Karpas-422 (cell line): ENCODE measurements around the gene SLC51A. TPM values are rescaled to one million over a fixed set of nuclear protein-coding genes. Genes with fewer than 3 reads are reported as not detected.

Source experiments
- DNase-seq: peaks from one replicate; pipeline ENCODE4 v3.0.0-alpha.2; 2015
- H2AFZ ChIP-seq: fragments of 200-600 bp; sonication (generic); 2 replicates; pipeline ENCODE4 v1.6.1; 2014; ENCODE audit warnings: antibody characterized with exemption, low read length, mixed read lengths
- H3K27ac ChIP-seq: fragments of 200-600 bp; sonication (generic); 2 replicates; pipeline ENCODE4 v1.5.1; 2014; ENCODE audit warnings: mild to moderate bottlenecking, low read length, moderate library complexity
- H3K27me3 ChIP-seq: fragments of 200-600 bp; sonication (generic); 2 replicates; pipeline ENCODE4 v1.6.1; 2014; ENCODE audit warnings: low read length, mixed read lengths
- H3K36me3 ChIP-seq: fragments of 200-600 bp; sonication (generic); 2 replicates; pipeline ENCODE4 v1.6.1; 2014; ENCODE audit warnings: low read length, mixed read lengths; ENCODE audit not compliant: insufficient read depth
- H3K4me1 ChIP-seq: fragments of 200-600 bp; sonication (generic); 2 replicates; pipeline ENCODE4 v1.6.1; 2014; ENCODE audit warnings: mild to moderate bottlenecking, low read length, mixed read lengths
- H3K4me2 ChIP-seq: fragments of 200-600 bp; sonication (generic); 2 replicates; pipeline ENCODE4 v1.6.1; 2014; ENCODE audit warnings: low read length, low read depth, mild to moderate bottlenecking; ENCODE audit not compliant: poor library complexity, severe bottlenecking
- H3K4me3 ChIP-seq: fragments of 200-600 bp; sonication (generic); 2 replicates; pipeline ENCODE4 v1.5.1; 2014; ENCODE audit warnings: mild to moderate bottlenecking, antibody characterized with exemption, low read length, mixed read lengths
- H3K79me2 ChIP-seq: fragments of 200-600 bp; sonication (generic); 2 replicates; pipeline ENCODE4 v1.6.1; 2014; ENCODE audit warnings: mild to moderate bottlenecking, low read length, mixed read lengths
- H3K9ac ChIP-seq: fragments of 200-600 bp; sonication (generic); 2 replicates; pipeline ENCODE4 v1.6.0; 2014; ENCODE audit warnings: low read length
- H3K9me2 ChIP-seq: fragments of 200-600 bp; sonication (generic), shearing (Covaris generic); replicated peaks from 2 replicates; pipeline ENCODE4 v1.6.0; 2014; ENCODE audit warnings: mild to moderate bottlenecking, low read length, moderate library complexity; ENCODE audit not compliant: insufficient read depth
- H3K9me3 ChIP-seq: fragments of 300-700, 200-600 bp; sonication (generic); 2 replicates; pipeline ENCODE4 v1.6.1; 2014; ENCODE audit warnings: low read length, mixed read lengths
- H4K20me1 ChIP-seq: fragments of 200-600 bp; sonication (generic); 2 replicates; pipeline ENCODE4 v1.6.1; 2014; ENCODE audit warnings: mild to moderate bottlenecking, antibody characterized with exemption, low read length, low read depth; ENCODE audit not compliant: insufficient read depth
- total RNA-seq: library from RNA; depleted of rRNA; stranded (reverse); fragments of >200 nt; shearing (Covaris generic); gene quantifications from 2 replicates; pipeline ENCODE4 v1.2.3, GENCODE V29; 2014; ENCODE audit warnings: low replicate concordance

Gene SLC51A
- total RNA-seq, 1 experiment from 2014 or later: not detected

DNA sequence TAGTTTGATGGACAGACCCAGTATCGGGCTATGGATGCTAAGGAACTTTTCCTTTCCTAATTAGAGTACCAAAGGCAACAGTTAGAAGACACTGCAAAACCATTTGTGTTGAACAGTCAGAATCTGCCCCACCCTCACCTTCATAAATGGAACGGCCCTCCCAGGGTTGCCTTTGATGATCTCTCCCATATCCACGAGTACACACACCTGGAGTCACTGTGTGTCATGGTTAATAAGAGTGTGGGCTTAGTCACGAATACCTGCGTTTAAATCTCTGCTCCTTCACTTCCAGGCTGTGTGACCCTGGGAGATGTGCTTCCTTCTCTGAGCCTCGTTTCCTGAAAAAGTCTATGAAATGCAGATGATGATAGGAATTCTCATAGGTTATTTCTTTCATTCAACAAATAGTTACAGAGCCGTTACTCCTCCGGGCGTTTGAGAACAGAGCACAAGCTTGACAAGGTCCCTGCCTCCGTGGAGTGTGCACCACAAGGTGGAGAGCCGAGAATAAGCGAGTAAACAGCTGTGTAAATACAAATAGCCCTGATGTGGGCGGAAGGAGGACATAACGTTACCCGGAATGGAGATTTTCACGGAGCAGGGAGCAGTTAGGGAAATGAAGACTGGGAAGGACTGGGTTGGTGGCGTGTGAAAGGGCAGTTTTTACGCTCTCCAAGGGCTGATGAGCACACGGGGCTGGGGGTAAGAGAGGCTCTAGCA, 6.7 kb downstream of the SLC51A start:
- Histone ChIP-seq H3K9ac (no peak overlapping the region), H3K4me1 (peaks cover 9% of the 10 kb centered on the region), H3K36me3 (no peaks in the 10 kb centered on the region), H3K9me2 (no peaks in the 10 kb centered on the region), H3K4me3 (no peak overlapping the region), H3K79me2 (no peaks in the 10 kb centered on the region), H4K20me1 (no peaks in the 10 kb centered on the region), H3K9me3 (no peaks in the 10 kb centered on the region), H3K4me2 (no peak overlapping the region), H3K27ac (no peak overlapping the region), H3K27me3 (no peaks in the 10 kb centered on the region), H2AFZ (no peak overlapping the region)
- DNase-seq: no peak

DNA sequence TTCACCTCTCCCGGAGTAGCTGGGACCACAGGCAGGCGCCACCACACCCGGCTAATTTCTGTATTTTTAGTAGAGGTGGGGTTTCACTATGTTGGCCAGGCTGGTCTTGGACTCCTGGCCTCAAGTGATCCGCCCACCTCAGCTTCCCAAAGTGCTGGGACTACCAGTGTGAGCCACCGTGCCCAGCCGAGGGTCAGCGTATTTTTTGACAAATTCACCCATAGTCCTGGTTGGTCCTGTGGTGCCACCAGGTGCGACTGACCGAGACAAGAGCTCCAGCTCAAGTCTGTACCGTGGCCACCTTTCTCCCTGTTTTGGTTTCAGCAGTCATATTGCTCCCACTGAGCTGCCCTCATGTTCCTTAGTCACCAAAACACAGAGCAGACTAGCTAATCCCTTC, 8.8 kb downstream of the SLC51A start:
- Histone ChIP-seq H3K9me3 (no peaks in the 10 kb centered on the region), H3K4me2 (no peak overlapping the region), H3K4me1 (no peaks in the 10 kb centered on the region), H3K36me3 (no peaks in the 10 kb centered on the region), H3K79me2 (no peaks in the 10 kb centered on the region), H3K4me3 (no peak overlapping the region), H3K9me2 (no peaks in the 10 kb centered on the region), H2AFZ (no peak overlapping the region), H3K9ac (no peak overlapping the region), H3K27ac (no peak overlapping the region), H4K20me1 (no peaks in the 10 kb centered on the region), H3K27me3 (no peaks in the 10 kb centered on the region)
- no peak for DNase-seq

DNA sequence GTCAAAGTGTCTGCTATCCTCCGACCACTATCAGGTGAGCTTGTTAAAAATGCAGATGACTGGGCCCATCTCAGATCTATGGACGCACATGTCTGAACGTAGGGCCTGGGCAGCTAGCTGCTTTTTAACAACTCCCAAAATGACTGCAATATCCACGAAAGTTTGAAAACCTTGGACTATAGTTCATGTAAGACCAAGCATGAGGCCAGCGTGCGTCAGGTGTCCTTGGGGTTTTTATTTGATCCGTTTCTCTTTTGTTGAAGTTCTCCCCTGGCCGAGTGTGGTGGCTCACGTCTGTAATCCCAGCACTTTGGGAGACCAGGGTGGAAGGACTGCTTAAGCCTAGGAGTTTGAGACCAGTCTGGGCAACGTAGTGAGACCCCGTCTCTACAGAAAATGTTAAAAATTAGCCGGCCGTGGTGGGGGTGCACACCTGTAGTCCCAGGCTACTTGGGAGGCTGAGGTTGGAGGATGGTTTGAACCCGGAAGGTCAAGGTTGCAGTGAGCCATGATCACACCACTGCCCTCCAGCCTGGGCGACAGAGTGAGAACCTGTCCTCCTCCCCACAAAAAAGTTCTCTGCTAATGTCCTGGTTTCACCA, 9.5 kb downstream of the SLC51A start:
- Histone ChIP-seq H3K27me3 (no peaks in the 10 kb centered on the region), H3K4me1 (no peaks in the 10 kb centered on the region), H3K27ac (no peak overlapping the region), H3K36me3 (no peaks in the 10 kb centered on the region), H3K9ac (no peak overlapping the region), H4K20me1 (no peaks in the 10 kb centered on the region), H2AFZ (no peak overlapping the region), H3K79me2 (no peaks in the 10 kb centered on the region), H3K9me2 (no peaks in the 10 kb centered on the region), H3K9me3 (no peaks in the 10 kb centered on the region), H3K4me2 (no peak overlapping the region), H3K4me3 (no peak overlapping the region)
- no peak for DNase-seq

DNA sequence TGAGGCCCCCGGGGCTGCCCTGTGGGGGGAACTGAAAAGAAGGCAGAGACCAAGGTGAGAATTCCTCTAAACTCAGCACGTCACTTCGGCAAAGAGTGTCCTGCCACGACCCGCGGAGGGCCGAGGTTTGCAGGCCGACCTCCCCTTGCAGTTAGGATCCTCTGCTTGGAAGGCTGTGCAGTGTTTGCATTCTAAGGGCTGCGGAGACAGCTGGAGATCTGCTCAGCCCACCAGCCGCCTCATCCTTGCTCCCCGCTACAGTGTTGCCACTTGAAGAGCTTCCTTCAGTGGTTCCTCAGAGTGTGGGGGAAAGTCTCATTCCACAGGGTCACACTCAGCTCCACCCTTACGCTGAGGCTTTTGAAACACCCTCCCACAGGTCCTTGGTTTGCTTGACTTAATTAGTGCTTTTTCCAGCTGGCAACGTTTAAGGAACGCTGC, 10.8 kb downstream of the SLC51A start:
- no peak for DNase-seq
- Histone ChIP-seq H3K9me2 (no peaks in the 10 kb centered on the region), H4K20me1 (peaks cover 3% of the 10 kb centered on the region; the same call in 1 of the 2 replicates), H3K9ac (no peak overlapping the region), H3K9me3 (no peaks in the 10 kb centered on the region), H2AFZ (no peak overlapping the region), H3K4me1 (no peaks in the 10 kb centered on the region), H3K27ac (no peak overlapping the region), H3K27me3 (no peaks in the 10 kb centered on the region), H3K4me3 (no peak overlapping the region), H3K79me2 (no peaks in the 10 kb centered on the region), H3K36me3 (no peaks in the 10 kb centered on the region), H3K4me2 (no peak overlapping the region)

DNA sequence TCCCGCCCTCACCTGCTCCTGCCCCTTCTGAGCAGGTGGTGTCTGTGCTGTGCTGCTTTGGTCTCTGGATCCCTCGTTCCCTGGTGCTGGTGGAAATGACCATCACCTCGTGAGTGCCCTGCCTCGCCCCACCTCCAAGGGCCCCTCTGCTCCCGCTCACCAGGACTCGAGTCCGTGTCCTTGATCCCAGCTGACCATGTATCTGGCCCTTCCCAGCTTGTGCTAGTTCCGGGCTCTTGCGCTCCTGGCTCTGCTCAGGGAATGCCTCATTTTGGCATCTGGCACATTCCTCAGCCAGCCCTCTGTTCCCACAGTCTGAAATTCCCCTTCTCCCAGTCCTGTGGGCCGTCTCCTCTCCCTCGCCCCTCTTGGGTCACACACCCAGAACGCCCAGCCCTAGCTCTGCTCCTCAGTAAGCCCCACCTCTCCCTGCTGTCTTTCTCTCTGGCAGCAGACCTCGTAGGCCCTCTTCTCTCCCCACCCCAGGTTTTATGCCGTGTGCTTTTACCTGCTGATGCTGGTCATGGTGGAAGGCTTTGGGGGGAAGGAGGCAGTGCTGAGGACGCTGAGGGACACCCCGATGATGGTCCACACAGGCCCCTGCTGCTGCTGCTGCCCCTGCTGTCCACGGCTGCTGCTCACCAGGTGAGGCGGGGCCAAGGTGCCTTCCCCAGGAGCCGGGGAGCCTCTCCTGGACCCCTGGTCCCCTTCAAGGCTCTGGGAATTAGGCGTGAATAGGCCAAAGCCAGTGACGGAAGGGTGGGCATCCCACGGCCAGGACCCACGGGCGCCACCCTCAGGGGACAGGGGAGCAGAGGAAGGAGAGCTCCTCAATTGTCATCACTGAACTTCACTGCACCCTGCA, 11.5 kb downstream of the SLC51A start:
- H3K4me3 ChIP-seq: no peak overlapping the region
- H2AFZ ChIP-seq: no peak overlapping the region
- no peaks in the 10 kb centered on the region for H3K9me2 ChIP-seq
- no peak overlapping the region for H3K9ac ChIP-seq
- H3K9me3 ChIP-seq: no peaks in the 10 kb centered on the region
- no peak overlapping the region for H3K4me2 ChIP-seq
- no peaks in the 10 kb centered on the region for H3K79me2 ChIP-seq
- no peak for DNase-seq
- peaks cover 3% of the 10 kb centered on the region; the same call in 1 of the 2 replicates for H4K20me1 ChIP-seq
- no peak overlapping the region for H3K27ac ChIP-seq
- no peaks in the 10 kb centered on the region for H3K27me3 ChIP-seq
- H3K4me1 ChIP-seq: no peaks in the 10 kb centered on the region
- no peaks in the 10 kb centered on the region for H3K36me3 ChIP-seq

DNA sequence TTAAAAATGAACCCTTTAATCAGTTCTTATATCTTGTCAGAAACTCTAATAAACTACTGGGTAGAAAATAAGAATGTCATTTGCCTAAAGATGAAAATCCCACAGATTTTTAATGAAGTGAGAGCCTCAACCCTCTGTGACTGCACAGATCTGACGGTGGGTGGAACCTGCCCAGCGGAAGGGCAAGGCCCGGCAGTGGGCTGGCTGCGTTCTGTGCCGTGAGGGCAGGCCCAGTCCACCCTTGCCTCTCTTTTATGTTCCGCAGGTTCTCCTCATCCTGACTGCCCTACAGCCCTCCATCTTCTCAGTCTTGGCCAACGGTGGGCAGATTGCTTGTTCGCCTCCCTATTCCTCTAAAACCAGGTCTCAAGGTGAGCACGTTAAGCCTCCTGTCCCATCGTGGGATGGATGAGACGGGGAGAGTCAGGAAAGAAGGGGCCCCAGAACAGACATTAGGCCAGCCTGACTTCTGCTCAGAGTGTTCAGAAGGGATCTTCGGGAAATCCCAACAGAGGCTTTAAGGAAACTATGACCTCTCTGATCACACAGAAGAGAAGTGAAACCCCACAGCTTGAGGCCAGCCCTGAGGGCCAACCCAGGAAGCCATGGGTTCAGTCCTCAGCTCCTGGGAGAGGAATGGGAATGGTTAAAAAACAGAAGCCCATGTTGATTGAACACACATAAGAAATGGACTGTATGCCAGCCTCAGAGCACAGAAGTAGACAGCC, 16.0 kb downstream of the SLC51A start:
- no peak overlapping the region for H2AFZ ChIP-seq
- no peaks in the 10 kb centered on the region for H3K27me3 ChIP-seq
- no peaks in the 10 kb centered on the region for H3K79me2 ChIP-seq
- no peaks in the 10 kb centered on the region for H3K4me1 ChIP-seq
- H3K4me2 ChIP-seq: no peak overlapping the region
- H3K27ac ChIP-seq: no peak overlapping the region
- H4K20me1 ChIP-seq: peaks cover 3% of the 10 kb centered on the region; the same call in 1 of the 2 replicates
- no peak for DNase-seq
- no peaks in the 10 kb centered on the region for H3K9me3 ChIP-seq
- no peaks in the 10 kb centered on the region for H3K9me2 ChIP-seq
- H3K9ac ChIP-seq: no peak overlapping the region
- no peak overlapping the region for H3K4me3 ChIP-seq
- 0 out of 2 replicates have a peak, but pooled peaks cover 2% of the 10 kb centered on the region for H3K36me3 ChIP-seq

DNA sequence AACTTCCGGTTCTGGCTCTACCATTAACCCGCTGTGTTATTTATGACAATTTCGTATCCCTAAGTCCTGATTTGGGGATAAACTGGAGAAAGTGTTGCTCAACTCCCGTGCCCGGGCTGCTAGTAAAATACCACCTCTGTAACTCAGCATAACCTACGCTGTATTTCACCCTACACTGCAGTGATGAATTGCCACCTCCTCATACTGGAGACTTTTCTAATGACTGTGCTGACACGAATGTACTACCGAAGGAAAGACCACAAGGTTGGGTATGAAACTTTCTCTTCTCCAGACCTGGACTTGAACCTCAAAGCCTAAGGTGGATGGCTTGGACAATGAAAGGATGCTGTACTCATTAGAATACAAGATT, 16.5 kb downstream of the SLC51A start:
- Histone ChIP-seq H3K9me2 (no peaks in the 10 kb centered on the region), H3K4me1 (no peaks in the 10 kb centered on the region), H3K4me2 (no peak overlapping the region), H2AFZ (no peak overlapping the region), H3K27ac (no peak overlapping the region), H3K9me3 (no peaks in the 10 kb centered on the region), H4K20me1 (peaks cover 3% of the 10 kb centered on the region; the same call in 1 of the 2 replicates), H3K27me3 (no peaks in the 10 kb centered on the region), H3K36me3 (0 out of 2 replicates have a peak, but pooled peaks cover 5% of the 10 kb centered on the region), H3K9ac (no peak overlapping the region), H3K4me3 (no peak overlapping the region), H3K79me2 (no peaks in the 10 kb centered on the region)
- DNase-seq: no peak
